ENCODE results near the gene DRAM1. TPM values are rescaled to one million over a fixed set of nuclear protein-coding genes. Genes with fewer than 3 reads are reported as not detected.
"Not testable (repeated sequence)": the region's sequence is repeated elsewhere in the genome, so short reads cannot be mapped to it uniquely, and the experiment has no call there.

DRAM1 gene
- polyA plus RNA-seq, 1 experiment = 57.5 TPM

DNA sequence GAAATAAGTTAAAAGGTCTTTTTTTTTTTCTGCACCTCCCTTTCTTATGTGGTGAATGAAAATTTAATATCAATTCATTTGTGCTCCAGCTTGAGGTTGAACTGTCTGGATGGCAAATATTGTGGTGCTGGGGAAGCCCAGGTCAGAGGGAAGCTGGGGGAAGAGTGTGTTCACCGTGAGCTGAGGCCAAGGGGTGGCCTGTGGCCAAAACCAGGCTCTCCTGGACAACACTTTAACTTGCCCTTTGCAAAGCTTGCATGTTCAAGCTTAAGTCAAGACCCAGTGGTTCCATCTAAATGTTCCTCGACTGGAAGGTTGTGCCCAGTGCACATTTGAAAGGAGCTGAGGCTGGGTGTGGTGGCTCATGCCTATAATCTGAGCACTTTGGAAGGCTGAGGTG is 28.8 kb downstream of the DRAM1 start:
- TF ChIP-seq, protein P1, sequence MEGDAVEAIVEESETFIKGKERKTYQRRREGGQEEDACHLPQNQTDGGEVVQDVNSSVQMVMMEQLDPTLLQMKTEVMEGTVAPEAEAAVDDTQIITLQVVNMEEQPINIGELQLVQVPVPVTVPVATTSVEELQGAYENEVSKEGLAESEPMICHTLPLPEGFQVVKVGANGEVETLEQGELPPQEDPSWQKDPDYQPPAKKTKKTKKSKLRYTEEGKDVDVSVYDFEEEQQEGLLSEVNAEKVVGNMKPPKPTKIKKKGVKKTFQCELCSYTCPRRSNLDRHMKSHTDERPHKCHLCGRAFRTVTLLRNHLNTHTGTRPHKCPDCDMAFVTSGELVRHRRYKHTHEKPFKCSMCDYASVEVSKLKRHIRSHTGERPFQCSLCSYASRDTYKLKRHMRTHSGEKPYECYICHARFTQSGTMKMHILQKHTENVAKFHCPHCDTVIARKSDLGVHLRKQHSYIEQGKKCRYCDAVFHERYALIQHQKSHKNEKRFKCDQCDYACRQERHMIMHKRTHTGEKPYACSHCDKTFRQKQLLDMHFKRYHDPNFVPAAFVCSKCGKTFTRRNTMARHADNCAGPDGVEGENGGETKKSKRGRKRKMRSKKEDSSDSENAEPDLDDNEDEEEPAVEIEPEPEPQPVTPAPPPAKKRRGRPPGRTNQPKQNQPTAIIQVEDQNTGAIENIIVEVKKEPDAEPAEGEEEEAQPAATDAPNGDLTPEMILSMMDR (IDR thresholded peaks at IDR 0.05; ENCODE audit: low read depth, low read length) = no peak
- Histone ChIP-seq H3K27ac (ENCODE audit: low read depth, low read length) (no peak overlapping the region), H3K27me3 (ENCODE audit: control insufficient read depth, insufficient read depth, low read length) (no peaks in the 10 kb centered on the region), H3K4me3 (ENCODE audit: low read depth, low read length) (no peak overlapping the region), H3K9me3 (ENCODE audit: control insufficient read depth, insufficient read depth, low read length) (no peaks in the 10 kb centered on the region)
- CTCF ChIA-PET = no interaction called here
- POLR2A ChIA-PET = interaction anchor here (0.7 kb wide), 1 partner anchor 10 kb away, joined by 8 read pairs; no protein-coding TSS in a partner anchor
- no peak for DNase-seq (ENCODE audit: low read depth, low spot score)

DNA sequence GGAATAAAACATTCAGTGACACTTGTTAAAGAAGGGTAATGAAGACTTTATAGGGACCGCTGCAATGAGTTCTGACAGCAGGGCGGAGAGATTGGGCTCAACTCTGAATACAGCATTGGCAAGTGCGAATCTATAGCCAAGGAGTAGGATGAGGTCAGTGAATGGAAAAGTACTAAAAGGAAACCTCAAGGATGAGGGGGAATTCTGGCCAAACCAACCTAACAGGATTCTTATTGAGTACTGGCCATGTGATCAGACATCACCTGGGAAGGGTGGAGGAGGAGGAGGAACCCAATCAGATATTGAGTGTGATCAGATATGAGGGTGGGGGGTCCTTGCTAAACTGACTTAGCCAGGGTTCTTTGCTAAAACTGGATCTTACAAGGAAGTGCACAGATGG is 31.0 kb downstream of the DRAM1 start:
- DNase-seq (ENCODE audit: low read depth, low spot score) = no peak
- no peaks in the 10 kb centered on the region for H3K9me3 ChIP-seq (ENCODE audit: control insufficient read depth, insufficient read depth, low read length)
- H3K4me3 ChIP-seq (ENCODE audit: low read depth, low read length) = no peak overlapping the region
- POLR2A ChIA-PET = no interaction called here
- H3K27me3 ChIP-seq (ENCODE audit: control insufficient read depth, insufficient read depth, low read length) = no peaks in the 10 kb centered on the region
- TF ChIP-seq, protein P1 (IDR thresholded peaks at IDR 0.05; ENCODE audit: low read depth, low read length) = no peak
- CTCF ChIA-PET = interaction anchor here (0.7 kb wide), 1 partner anchor 576 kb away, joined by 3 read pairs; no protein-coding TSS in a partner anchor
- H3K27ac ChIP-seq (ENCODE audit: low read depth, low read length) = no peak overlapping the region

DNA sequence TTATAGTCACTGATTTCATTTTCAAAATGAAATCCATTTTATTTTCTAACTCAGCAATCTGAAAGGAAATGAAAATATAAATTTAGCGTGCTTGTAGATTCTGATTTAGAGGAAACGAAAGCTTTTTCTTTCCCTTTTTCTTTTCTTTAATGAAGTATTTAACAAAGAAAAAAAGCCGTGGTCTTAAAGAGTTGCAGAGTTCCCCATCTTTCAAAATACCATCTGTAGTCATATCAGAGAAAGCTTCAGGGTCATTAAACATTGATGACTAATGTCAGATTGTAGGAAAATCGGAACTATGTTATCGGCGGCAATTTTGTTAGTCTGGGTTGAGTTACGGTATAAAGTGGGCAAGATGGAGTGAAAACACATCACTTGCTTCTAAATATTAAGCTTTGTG is 32.3 kb downstream of the DRAM1 start:
- TF ChIP-seq, protein P1 (IDR thresholded peaks at IDR 0.05; ENCODE audit: low read depth, low read length) = no peak
- DNase-seq (ENCODE audit: low read depth, low spot score) = no peak
- POLR2A ChIA-PET = no interaction called here
- Histone ChIP-seq H3K9me3 (ENCODE audit: control insufficient read depth, insufficient read depth, low read length) (no peaks in the 10 kb centered on the region), H3K27me3 (ENCODE audit: control insufficient read depth, insufficient read depth, low read length) (no peaks in the 10 kb centered on the region), H3K4me3 (ENCODE audit: low read depth, low read length) (no peak overlapping the region), H3K27ac (ENCODE audit: low read depth, low read length) (no peak overlapping the region)
- CTCF ChIA-PET = interaction anchor here (1.0 kb wide), 1 partner anchor 793 kb away, joined by 3 read pairs; no protein-coding TSS in a partner anchor

DNA sequence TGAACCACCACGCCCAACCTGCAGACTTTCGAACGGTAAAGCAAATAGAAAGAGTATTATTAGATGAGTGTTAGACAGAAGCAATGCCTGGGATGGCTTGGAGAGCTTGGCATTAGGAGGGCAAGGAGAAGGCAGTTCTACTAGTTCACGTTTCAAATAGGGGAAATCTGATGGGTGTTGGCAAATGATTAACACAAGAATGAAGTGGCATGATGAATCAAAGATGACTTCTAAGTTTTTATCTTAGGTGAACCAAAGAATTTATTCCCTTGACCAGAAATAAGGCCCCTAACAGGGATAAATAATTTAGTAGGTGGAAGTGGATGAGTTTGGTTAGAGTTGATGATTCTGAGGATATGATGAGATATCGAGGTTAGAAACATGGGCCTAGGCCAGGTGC is 38.5 kb downstream of the DRAM1 start:
- H3K4me3 ChIP-seq (ENCODE audit: low read depth, low read length) = no peak overlapping the region
- CTCF ChIA-PET = interaction anchor here (0.9 kb wide), 1 partner anchor 20 kb away, joined by 3 read pairs; no protein-coding TSS in a partner anchor
- H3K27ac ChIP-seq (ENCODE audit: low read depth, low read length) = no peak overlapping the region
- no peak for DNase-seq (ENCODE audit: low read depth, low spot score)
- POLR2A ChIA-PET = no interaction called here
- H3K9me3 ChIP-seq (ENCODE audit: control insufficient read depth, insufficient read depth, low read length) = no peaks in the 10 kb centered on the region
- TF ChIP-seq, protein P1 (IDR thresholded peaks at IDR 0.05; ENCODE audit: low read depth, low read length) = no peak
- H3K27me3 ChIP-seq (ENCODE audit: control insufficient read depth, insufficient read depth, low read length) = no peaks in the 10 kb centered on the region

DNA sequence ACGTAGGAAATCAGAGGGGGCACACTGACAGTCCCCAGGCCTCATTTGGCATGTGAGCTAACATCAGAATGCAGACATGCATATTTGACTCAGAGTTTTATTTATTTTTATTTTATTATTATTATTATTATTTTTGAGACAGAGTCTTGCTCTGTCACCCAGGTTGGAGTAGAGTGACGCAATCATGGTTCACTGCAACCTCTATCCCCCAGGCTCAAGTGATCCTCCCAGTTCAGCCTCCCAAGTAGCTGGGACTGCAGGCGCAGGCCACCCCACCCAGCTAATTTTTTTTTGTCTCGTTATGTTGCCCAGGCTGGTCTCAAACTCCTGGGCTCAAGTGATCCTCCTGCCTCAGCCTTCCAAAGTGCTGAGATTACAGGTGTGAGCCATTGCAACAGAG is 41.4 kb downstream of the DRAM1 start:
- POLR2A ChIA-PET; H3K4me3 ChIP-seq (ENCODE audit: low read depth, low read length); DNase-seq (ENCODE audit: low read depth, low spot score); H3K27me3 ChIP-seq (ENCODE audit: control insufficient read depth, insufficient read depth, low read length); H3K9me3 ChIP-seq (ENCODE audit: control insufficient read depth, insufficient read depth, low read length); H3K27ac ChIP-seq (ENCODE audit: low read depth, low read length): not testable (repeated sequence)
- CTCF ChIA-PET = interaction anchor here (1.1 to 4.1 kb wide), 7 partner anchors 21 to 849 kb away, joined by 3 to 19 read pairs (median 6); no protein-coding TSS in a partner anchor

Data from AG04450 (cell line).